Activated CD4-positive, CD25-positive, alpha-beta regulatory T cell treated with anti-CD3 and anti-CD28 coated beads, Interleukin-2, amount 50 U/mL, for 24 hours (primary cell): ENCODE data around the gene LAMTOR2.
"Not testable (repeated sequence)": the region's sequence is repeated elsewhere in the genome, so short reads cannot be mapped to it uniquely, and the experiment has no call there.

Experiments used
- ATAC-seq, 2 donors: fragments of 150-1000 bp; cut with Tn5 transposase; one replicate each; pipeline ENCODE4 v1.10.0; 2021; ENCODE audit warnings: mild to moderate bottlenecking in 1 of 2, moderate library complexity in 1 of 2

LAMTOR2 gene

DNA sequence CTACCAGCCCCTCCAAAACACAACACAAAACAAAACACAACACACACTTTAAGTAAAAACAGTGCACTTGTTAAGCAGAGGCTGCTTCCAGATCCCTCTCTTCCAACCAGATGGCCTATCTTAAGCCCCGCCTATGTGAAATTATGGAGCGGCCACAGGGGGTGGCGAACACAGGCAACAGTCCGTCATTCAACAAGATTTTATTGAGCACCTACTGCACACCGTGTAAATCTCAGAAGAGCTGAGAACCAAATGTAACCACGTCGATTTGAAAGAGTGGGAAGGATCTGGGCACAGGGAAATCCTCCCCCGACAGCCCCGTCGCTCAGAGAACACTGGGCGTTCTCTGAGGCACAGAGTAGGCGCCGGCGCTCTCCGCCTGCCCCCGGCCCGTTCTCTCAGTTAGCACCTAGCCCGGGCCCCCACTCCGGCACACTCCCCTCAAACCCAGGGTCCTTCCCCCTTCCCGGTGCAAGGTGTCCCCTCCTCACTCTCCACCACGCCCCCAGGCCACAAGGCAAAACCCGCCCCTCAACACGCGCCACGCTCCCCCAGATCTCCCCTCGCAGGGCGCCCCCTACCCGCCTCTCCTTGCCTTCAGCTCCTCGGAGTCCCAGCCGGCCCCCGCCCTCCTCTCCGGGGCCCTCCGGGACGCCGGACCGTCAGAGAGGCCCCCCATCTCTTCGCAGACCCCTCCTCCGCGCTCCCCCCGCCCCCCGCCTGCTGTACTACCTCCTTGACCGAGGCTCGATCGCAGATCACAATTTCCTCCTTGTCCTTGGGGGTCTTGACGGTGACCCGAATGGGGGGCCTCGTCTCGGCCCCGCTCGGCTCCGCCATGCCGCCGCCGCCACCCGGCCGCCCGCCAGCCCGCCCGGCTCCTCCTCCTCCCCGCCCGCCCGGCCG lies 1.5 kb upstream of the LAMTOR2 start:
- peak; percentile 21 to 32 for ATAC-seq

DNA sequence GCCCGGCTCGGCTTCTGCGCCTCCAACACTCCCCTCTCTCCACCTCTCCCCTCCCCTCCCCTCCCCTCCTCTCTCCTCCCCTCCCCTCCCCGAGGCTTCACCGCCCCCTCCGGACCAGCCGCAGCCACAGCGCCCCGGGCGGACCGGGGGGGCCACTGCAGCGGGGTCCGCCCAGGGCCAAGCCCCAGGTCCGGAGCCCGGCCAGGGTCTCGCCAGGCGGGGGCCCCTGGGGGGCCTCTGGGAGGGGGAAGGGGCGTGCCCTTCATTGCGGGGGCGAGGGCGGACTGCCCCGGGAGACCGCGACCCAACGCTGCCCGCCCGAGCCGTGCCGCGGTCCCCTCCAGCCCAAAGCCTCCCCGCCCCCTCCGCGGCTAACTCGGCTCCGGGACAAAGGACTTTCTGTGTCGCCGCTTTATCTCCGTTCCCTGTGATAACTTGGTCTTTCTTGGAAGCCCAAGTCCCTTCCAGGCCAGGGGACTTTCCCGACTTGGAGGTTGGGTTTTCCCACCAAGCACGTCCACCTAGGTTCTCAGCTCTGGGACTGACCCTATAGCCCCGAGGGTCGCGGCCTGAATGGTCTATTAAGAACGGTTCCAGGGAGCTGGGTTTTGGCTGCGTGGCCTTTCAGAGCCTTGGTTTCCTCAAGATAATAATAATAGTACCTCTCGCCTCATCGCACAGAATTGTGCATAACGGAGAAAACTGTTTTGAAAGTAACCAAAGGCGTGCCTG lies 648 bp upstream of the LAMTOR2 start, which contains the start of gene UBQLN4:
Gene UBQLN4 (minus strand): TSS at position 31 of the 732 bp plus-strand sequence. CDS start 97 bp downstream, outside the sequence.
- ATAC-seq: peak; percentile 55 to 63

DNA sequence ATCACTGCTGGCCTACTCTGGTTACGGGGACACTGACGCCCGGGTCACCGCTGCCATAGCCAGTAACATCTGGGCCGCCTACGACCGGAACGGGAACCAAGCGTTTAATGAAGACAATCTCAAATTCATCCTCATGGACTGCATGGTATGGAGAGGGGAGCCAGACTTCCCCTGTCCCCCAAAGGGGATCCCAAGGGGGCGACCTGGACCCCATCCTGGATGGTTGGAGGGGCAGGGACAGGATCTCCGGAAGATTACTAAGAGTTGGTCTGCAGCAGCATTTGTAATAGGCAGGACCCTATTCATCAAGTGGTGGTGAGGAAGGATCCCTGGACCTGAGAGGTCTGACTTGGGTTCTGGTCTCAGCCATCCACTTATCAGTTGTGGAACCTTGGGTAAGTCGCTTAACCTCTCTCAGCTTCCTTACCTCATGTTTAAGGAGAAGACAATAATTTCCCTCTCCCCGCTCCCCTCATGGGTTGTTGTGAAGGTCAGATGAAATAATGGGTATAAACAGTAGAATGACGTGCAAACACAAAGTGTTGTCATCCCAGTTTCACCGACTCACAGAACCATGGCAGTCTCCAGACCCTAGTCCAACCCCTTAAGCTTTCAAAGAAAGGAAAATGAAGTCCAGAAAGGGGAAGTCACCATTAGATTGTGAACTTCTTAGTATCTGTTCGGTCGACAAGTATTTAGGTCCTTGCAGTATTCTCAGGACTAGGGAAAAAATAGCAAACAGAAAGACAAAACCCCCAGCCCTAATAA lies 883 bp downstream of the LAMTOR2 start:
- no peak for ATAC-seq

- ATAC-seq: no peak
Observed at GRCh38 chr1:156056326-156056849, 1.8 kb downstream of the LAMTOR2 start.

DNA sequence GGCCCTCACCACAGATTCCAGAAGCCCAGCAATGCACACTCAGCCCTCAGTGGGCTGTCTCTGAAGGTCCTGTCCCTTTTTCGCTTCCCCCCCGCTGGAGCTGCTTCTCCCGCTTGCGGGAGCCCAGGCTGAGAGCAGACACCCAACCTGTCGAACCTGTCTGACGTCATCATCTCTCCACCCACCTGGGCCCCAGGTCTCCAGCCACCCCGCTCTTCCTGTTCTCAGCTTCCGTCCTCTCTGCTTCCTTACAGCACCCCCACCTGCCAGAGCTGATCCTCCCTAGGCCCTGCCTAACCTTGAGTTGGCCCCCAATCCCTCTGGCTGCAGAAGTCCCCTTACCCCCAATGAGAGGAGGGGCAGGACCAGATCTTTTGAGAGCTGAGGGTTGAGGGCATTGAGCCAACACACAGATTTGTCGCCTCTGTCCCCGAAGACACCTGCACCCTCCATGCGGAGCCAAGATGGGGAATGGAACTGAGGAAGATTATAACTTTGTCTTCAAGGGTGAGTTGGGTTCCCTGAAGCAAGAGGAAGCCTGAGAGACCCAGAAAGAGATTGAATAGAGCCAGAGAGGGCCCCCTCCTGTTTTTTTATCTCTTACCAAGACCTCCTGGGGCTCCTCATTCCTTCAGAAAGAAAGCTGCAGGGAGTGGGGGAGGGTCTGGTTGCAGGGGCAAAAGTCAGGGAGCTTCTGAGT lies 6.5 kb downstream of the LAMTOR2 start, which contains the start of gene RAB25:
Gene RAB25 (plus strand): TSS at position 224 of the 700 bp plus-strand sequence. CDS start 241 bp downstream, at position 465.
- ATAC-seq: no peak

GRCh38 chr1:156062189-156062588 lies 7.6 kb downstream of the LAMTOR2 start:
- no peak for ATAC-seq

- ATAC-seq: no peak
Observed at GRCh38 chr1:156063997-156064285, 9.4 kb downstream of the LAMTOR2 start.

- peak in 1 of 2 donors; percentile 18 for ATAC-seq
Observed at GRCh38 chr1:156064615-156065014, 10.0 kb downstream of the LAMTOR2 start.

- ATAC-seq: no peak
Observed at GRCh38 chr1:156065212-156065611, 10.6 kb downstream of the LAMTOR2 start.

- no peak for ATAC-seq
Observed at GRCh38 chr1:156065871-156066270, 11.3 kb downstream of the LAMTOR2 start.

- ATAC-seq: no peak
Observed at GRCh38 chr1:156067262-156067661, 12.7 kb downstream of the LAMTOR2 start.

DNA sequence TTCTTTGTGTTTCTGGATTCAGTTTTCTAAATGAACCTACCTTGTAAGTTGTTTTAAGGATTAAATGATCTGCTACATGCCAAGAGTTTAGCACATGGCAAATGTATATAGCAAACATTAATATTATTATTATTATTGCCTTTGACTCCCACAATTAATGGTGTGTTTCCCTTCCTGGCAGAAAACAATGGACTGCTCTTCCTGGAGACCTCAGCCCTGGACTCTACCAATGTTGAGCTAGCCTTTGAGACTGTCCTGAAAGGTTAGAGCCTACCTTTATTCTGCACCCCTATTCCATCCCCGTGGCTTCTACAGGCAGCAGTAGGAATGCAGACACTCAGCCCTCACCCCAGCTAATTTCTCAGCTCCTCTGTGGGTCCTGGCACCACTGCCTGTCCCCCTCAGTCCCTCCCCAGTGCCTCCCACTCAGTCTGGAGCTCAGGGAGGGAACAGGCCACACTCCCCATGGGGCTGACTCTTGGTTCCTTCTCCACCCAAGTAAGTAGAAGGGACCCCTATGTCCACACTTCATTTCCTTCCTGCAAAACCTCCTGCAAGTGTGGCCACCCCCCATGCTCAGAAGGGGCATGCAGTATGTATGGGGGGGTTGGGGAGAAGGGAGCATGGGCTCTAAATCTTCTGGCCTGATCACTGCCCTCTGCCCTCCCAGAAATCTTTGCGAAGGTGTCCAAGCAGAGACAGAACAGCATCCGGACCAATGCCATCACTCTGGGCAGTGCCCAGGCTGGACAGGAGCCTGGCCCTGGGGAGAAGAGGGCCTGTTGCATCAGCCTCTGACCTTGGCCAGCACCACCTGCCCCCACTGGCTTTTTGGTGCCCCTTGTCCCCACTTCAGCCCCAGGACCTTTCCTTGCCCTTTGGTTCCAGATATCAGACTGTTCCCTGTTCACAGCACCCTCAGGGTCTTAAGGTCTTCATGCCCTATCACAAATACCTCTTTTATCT lies 15.2 kb downstream of the LAMTOR2 start:
- ATAC-seq: no peak

DNA sequence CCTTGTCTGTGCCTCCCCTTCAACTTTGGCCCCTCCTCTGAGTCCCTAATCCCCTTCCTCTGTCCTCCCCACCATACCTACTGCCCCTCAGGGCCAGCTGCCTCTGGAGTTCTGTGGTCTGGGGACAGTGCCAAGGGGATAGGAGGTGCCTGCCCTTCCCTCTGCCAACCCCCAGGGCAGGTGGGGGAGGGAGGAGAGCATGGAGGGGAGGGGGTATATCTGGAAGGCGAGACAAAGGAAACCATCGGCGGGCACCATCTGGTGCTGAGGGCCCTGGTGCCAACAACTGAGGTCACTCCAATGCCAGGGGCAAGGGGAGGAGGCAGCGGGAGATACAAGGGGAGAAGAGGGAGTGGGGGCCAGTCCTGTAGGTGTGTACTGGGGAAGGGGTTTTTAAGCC lies 16.0 kb downstream of the LAMTOR2 start:
- ATAC-seq: no peak

DNA sequence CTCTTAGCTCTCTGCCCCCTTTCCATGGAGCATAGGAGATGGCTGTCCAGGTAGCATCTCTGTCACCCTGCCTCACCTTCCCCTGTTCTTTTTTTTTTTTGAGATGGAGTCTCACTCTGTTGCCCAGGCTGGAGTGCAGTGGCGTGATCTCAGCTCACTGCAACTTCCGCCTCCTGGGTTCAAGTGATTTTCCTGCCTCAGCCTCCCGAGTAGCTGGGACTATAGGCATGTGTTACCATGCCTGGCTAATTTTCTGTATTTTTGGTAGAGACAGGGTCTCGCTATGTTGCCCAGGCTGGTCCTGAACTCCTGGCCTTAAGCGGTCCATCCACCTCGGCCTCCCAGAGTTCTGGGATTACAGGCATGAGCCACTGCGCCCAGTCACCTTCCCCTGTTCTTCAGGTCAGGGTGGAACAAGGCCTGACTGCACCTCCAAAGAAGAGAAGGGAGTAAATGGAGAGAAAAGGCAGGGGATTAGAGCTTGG lies 16.8 kb downstream of the LAMTOR2 start:
- ATAC-seq: not testable (repeated sequence)

- no peak for ATAC-seq
Observed at GRCh38 chr1:156072251-156072650, 17.7 kb downstream of the LAMTOR2 start.

DNA sequence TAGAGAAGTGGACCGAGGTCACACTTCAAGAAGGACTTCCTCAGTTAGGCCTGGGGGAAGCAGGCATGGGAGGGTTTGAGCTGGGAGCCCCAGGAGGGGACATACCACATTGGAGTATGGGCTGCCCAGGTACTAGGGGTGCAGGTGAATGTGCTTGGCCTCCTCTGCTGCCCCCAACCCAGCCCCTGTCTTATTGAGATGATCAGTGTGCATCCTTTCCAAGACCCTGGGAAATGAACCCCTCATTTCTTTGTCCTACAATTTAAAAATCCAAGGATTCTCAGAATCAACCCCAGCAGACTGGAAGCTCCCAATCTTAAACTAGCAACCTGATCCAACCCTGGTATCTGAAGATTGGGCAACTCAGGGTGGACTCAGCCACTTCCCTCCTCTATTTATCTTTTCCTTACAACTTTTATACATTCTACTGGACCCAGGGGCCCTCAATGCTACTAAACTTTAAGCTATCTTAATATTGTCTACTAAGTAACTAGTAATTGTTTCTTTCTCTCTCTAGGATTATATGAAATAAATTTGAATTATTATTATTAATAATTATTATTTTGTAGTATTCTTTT lies 18.6 kb downstream of the LAMTOR2 start:
- no peak for ATAC-seq

GRCh38 chr1:156073740-156074139 lies 19.2 kb downstream of the LAMTOR2 start:
- no peak for ATAC-seq

DNA sequence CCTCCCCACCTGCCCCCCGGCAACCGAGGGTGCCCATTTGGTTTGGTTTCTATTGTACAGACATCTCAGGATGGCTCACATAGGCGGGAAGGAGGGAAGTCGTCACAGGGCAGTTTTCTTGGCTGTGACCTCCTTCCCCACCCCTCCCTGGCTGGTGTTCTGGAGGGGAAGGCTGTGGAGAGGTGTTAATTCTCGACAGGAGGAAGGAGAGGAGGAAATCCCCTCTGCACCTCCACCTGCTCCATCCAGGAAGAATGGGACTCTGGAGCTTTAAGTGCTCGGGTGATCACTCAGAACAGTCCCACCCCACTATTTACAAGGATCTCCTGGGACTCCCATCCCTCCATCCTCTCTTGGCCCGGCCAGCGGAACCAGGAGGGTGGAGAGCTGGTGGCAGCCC lies 20.1 kb downstream of the LAMTOR2 start:
- no peak for ATAC-seq

- no peak for ATAC-seq
Observed at GRCh38 chr1:156075162-156075561, 20.6 kb downstream of the LAMTOR2 start.

DNA sequence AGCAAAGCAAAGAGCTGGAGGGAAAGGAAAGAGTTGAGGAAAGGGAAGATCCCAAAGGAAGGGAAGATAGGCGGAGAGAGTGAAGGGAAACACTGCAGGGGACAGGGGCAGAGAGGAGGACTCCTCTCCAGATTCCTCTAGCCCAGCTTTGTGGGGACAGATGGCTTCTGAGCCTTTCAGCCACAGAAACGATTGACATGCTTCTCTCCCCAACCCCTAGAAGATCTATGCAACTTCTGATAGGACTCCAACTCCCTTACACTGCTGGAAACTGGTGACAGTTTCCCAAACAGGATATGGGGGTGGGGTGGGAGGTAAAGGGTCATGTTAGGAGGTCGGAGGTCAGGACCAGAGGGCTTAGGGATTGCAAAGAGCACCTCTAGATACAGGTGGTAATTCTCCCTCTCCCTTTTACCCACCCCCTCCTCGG lies 21.2 kb downstream of the LAMTOR2 start:
- ATAC-seq: no peak
